Chondrocyte (in vitro differentiated cells): ENCODE results near the gene ANAPC5. TPM values are rescaled to one million over a fixed set of nuclear protein-coding genes. Genes with fewer than 3 reads are reported as not detected.
A peak's percentile ranks its signal among the peaks of the same experiment; 100 is the strongest.

Source experiments
- DNase-seq: peaks from one replicate; pipeline ENCODE4 v3.0.0; 2021; ENCODE audit warnings: mixed read lengths, low spot score
- H3K27ac Mint-ChIP-seq: one replicate; pipeline ENCODE4 v1.8.0; 2021; ENCODE audit warnings: mild to moderate bottlenecking, moderate library complexity, mixed read lengths; ENCODE audit not compliant: unreplicated experiment
- H3K27me3 Mint-ChIP-seq: 2 replicates; pipeline ENCODE4 v1.8.0; 2021; ENCODE audit warnings: low read depth, mixed read lengths
- H3K36me3 Mint-ChIP-seq: 2 replicates; pipeline ENCODE4 v1.8.0; 2021; ENCODE audit warnings: low read depth, mixed read lengths
- H3K4me1 Mint-ChIP-seq: 2 replicates; pipeline ENCODE4 v1.8.0; 2021; ENCODE audit warnings: low read depth, mild to moderate bottlenecking, mixed read lengths
- H3K4me3 Mint-ChIP-seq: one replicate; pipeline ENCODE4 v1.8.0; 2021; ENCODE audit warnings: mild to moderate bottlenecking, moderate library complexity, mixed read lengths; ENCODE audit not compliant: unreplicated experiment
- H3K9me3 Mint-ChIP-seq: 2 replicates; pipeline ENCODE4 v1.8.0; 2021; ENCODE audit warnings: low read depth, mixed read lengths
- CTCF ChIP-seq: fragments of 200-600 bp; sonication (generic); IDR thresholded peaks from 2 replicates; pipeline ENCODE4 v1.5.0; 2021; ENCODE audit warnings: antibody characterized with exemption, mild to moderate bottlenecking, moderate library complexity
- total RNA-seq: library from RNA; stranded (reverse); gene quantifications from 3 replicates; pipeline ENCODE4 v1.2.1, GENCODE V29; 2021

The ANAPC5 gene
- total RNA-seq, 1 donor from 2014 or later = 111 TPM

- Mint-ChIP-seq H3K9me3 (no peaks in the 10 kb centered on the region), H3K4me1 (peaks cover 23% of the 10 kb centered on the region), H3K36me3 (peaks cover 6% of the 10 kb centered on the region), H3K27me3 (no peaks in the 10 kb centered on the region), H3K27ac (no peak overlapping the region), H3K4me3 (no peak overlapping the region)
- no peak for TF ChIP-seq CTCF
- DNase-seq = no peak
Measured at GRCh38 chr12:121293603-121294002, 58.6 kb downstream of the ANAPC5 start.

- no peak for TF ChIP-seq CTCF
- no peak overlapping the region for H3K4me3 Mint-ChIP-seq
- H3K9me3 Mint-ChIP-seq = no peaks in the 10 kb centered on the region
- peaks cover 13% of the 10 kb centered on the region for H3K4me1 Mint-ChIP-seq
- DNase-seq = no peak
- H3K36me3 Mint-ChIP-seq = peaks cover 6% of the 10 kb centered on the region
- H3K27me3 Mint-ChIP-seq = no peaks in the 10 kb centered on the region
- H3K27ac Mint-ChIP-seq = no peak overlapping the region
Measured at GRCh38 chr12:121290410-121290809, 61.8 kb downstream of the ANAPC5 start.

GRCh38 chr12:121289962-121290361 lies 62.2 kb downstream of the ANAPC5 start:
- no peak for TF ChIP-seq CTCF
- peak overlapping the region; percentile 57 for H3K27ac Mint-ChIP-seq

GRCh38 chr12:121288986-121289385 lies 63.2 kb downstream of the ANAPC5 start:
- peaks cover 6% of the 10 kb centered on the region for H3K36me3 Mint-ChIP-seq
- DNase-seq = peak; percentile 34

More at GRCh38 chr12:121289962-121290361, 62.2 kb downstream of the ANAPC5 start:
- no peaks in the 10 kb centered on the region for H3K27me3 Mint-ChIP-seq
- peaks cover 9% of the 10 kb centered on the region for H3K4me1 Mint-ChIP-seq
- H3K9me3 Mint-ChIP-seq = no peaks in the 10 kb centered on the region
- H3K4me3 Mint-ChIP-seq = no peak overlapping the region
- H3K36me3 Mint-ChIP-seq = peaks cover 6% of the 10 kb centered on the region
- DNase-seq = no peak

GRCh38 chr12:121288158-121288845 lies 63.9 kb downstream of the ANAPC5 start:
- TF ChIP-seq CTCF = no peak
- no peak for DNase-seq
- H3K36me3 Mint-ChIP-seq = peaks cover 6% of the 10 kb centered on the region
- H3K27ac Mint-ChIP-seq = no peak overlapping the region
- H3K9me3 Mint-ChIP-seq = no peaks in the 10 kb centered on the region
- peaks cover 9% of the 10 kb centered on the region for H3K4me1 Mint-ChIP-seq
- H3K27me3 Mint-ChIP-seq = no peaks in the 10 kb centered on the region
- no peak overlapping the region for H3K4me3 Mint-ChIP-seq

More at GRCh38 chr12:121288986-121289385, 63.2 kb downstream of the ANAPC5 start:
- Mint-ChIP-seq H3K4me3 (no peak overlapping the region), H3K4me1 (peaks cover 9% of the 10 kb centered on the region), H3K27me3 (no peaks in the 10 kb centered on the region), H3K27ac (no peak overlapping the region), H3K9me3 (no peaks in the 10 kb centered on the region)
- no peak for TF ChIP-seq CTCF
